ENCODE results near the gene TBC1D16. TPM values are rescaled to one million over a fixed set of nuclear protein-coding genes. Genes with fewer than 3 reads are reported as not detected.

Gene TBC1D16
- total RNA-seq, 1 donor from 2014 or later, result 19.3 TPM

Other genes starting within 250 kb of the TBC1D16 start
- 4.2 TPM for gene CBX8, start 238.8 kb downstream of the TBC1D16 start, total RNA-seq
- gene CBX4, start 196.4 kb downstream of the TBC1D16 start, total RNA-seq, result 5.2 TPM
- gene CCDC40, start 770 bp upstream of the TBC1D16 start, total RNA-seq, result 1.0 TPM
- 14.1 TPM for gene GAA, start 65.7 kb upstream of the TBC1D16 start, total RNA-seq
- 71.5 TPM for gene EIF4A3, start 111.3 kb upstream of the TBC1D16 start, total RNA-seq
- 0.52 TPM for gene CARD14, start 134.2 kb upstream of the TBC1D16 start, total RNA-seq
- gene SGSH, start 184.5 kb upstream of the TBC1D16 start, total RNA-seq, result 6.3 TPM
- gene SLC26A11, start 184.6 kb upstream of the TBC1D16 start, total RNA-seq, result 7.3 TPM
- 63.2 TPM for gene RNF213, start 225.0 kb upstream of the TBC1D16 start, total RNA-seq

Measured in skeletal muscle tissue (tissue), 1 donor.